ENCODE results near the gene KLF13.

The KLF13 gene

GRCh38 chr15:31333820-31334219 lies 7.2 kb downstream of the KLF13 start:
- DNase-seq: no peak

- DNase-seq: no peak
Observed at GRCh38 chr15:31335989-31336592, 9.5 kb downstream of the KLF13 start.

GRCh38 chr15:31336593-31337295 lies 10.1 kb downstream of the KLF13 start:
- no peak for DNase-seq

GRCh38 chr15:31337352-31338031 lies 10.9 kb downstream of the KLF13 start:
- DNase-seq: no peak

- no peak for DNase-seq
Observed at GRCh38 chr15:31338318-31338878, 11.8 kb downstream of the KLF13 start.

- no peak for DNase-seq
Observed at GRCh38 chr15:31338879-31339557, 12.4 kb downstream of the KLF13 start.

GRCh38 chr15:31339558-31339895 lies 12.9 kb downstream of the KLF13 start:
- DNase-seq: no peak

- no peak for DNase-seq
Observed at GRCh38 chr15:31340047-31340446, 13.4 kb downstream of the KLF13 start.

- DNase-seq: no peak
Observed at GRCh38 chr15:31340592-31340991, 14.0 kb downstream of the KLF13 start.

GRCh38 chr15:31341071-31341470 lies 14.4 kb downstream of the KLF13 start:
- DNase-seq: no peak

GRCh38 chr15:31341496-31342195 lies 15.0 kb downstream of the KLF13 start:
- no peak for DNase-seq

- DNase-seq: no peak
Observed at GRCh38 chr15:31342381-31342780, 15.7 kb downstream of the KLF13 start.

- no peak for DNase-seq
Observed at GRCh38 chr15:31342781-31343626, 16.4 kb downstream of the KLF13 start.

- DNase-seq: no peak
Observed at GRCh38 chr15:31343831-31344230, 17.2 kb downstream of the KLF13 start.

GRCh38 chr15:31344266-31344665 lies 17.6 kb downstream of the KLF13 start:
- DNase-seq: no peak

- no peak for DNase-seq
Observed at GRCh38 chr15:31344823-31345605, 18.4 kb downstream of the KLF13 start.

GRCh38 chr15:31345606-31346366 lies 19.2 kb downstream of the KLF13 start:
- no peak for DNase-seq

- no peak for DNase-seq
Observed at GRCh38 chr15:31346367-31347066, 19.9 kb downstream of the KLF13 start.

Measured in activated effector memory CD4-positive, alpha-beta T cell treated with Interleukin-2 at 50 U/mL for 16 hours (primary cell).